Measurements from ENCODE around the gene ZMAT5. TPM values are rescaled to one million over a fixed set of nuclear protein-coding genes. Genes with fewer than 3 reads are reported as not detected.
"Not testable (repeated sequence)": the region's sequence is repeated elsewhere in the genome, so short reads cannot be mapped to it uniquely, and the experiment has no call there.

The ZMAT5 gene
- total RNA-seq, 1 experiment from 2014 or later, result 31.4 TPM

- DNase-seq (ENCODE audit: low read depth), result no peak
These were observed 4.5 kb downstream of the ZMAT5 start for GRCh38 chr22:29762263-29762662.

GRCh38 chr22:29758959-29759358, 7.8 kb downstream of the ZMAT5 start:
- DNase-seq (ENCODE audit: low read depth), result no peak
- in situ Hi-C loops (cut with HindIII; ENCODE audit: low pct_unique_long_range_greater_than_20kb, low sequenced_read_pairs), result no loop called here

More at GRCh38 chr22:29762263-29762662, 4.5 kb downstream of the ZMAT5 start:
- in situ Hi-C loops (cut with HindIII; ENCODE audit: low pct_unique_long_range_greater_than_20kb, low sequenced_read_pairs), result no loop called here

- DNase-seq (ENCODE audit: low read depth), result no peak
- in situ Hi-C loops (cut with HindIII; ENCODE audit: low pct_unique_long_range_greater_than_20kb, low sequenced_read_pairs), result no loop called here
These were observed 8.7 kb downstream of the ZMAT5 start for GRCh38 chr22:29758068-29758622.

- no peak for DNase-seq (ENCODE audit: low read depth)
- in situ Hi-C loops (cut with HindIII; ENCODE audit: low pct_unique_long_range_greater_than_20kb, low sequenced_read_pairs), result no loop called here
These were observed 9.7 kb downstream of the ZMAT5 start for GRCh38 chr22:29757096-29757495.

- DNase-seq (ENCODE audit: low read depth), result no peak
- in situ Hi-C loops (cut with HindIII; ENCODE audit: low pct_unique_long_range_greater_than_20kb, low sequenced_read_pairs), result no loop called here
These were observed 10.5 kb downstream of the ZMAT5 start for GRCh38 chr22:29756341-29756740.

GRCh38 chr22:29755889-29756288, 10.9 kb downstream of the ZMAT5 start:
- DNase-seq (ENCODE audit: low read depth), result no peak
- in situ Hi-C loops (cut with HindIII; ENCODE audit: low pct_unique_long_range_greater_than_20kb, low sequenced_read_pairs), result no loop called here

- DNase-seq (ENCODE audit: low read depth); in situ Hi-C loops (cut with HindIII; ENCODE audit: low pct_unique_long_range_greater_than_20kb, low sequenced_read_pairs): not testable (repeated sequence)
These were observed 12.0 kb downstream of the ZMAT5 start for GRCh38 chr22:29754658-29755395.

GRCh38 chr22:29753808-29754657, 12.8 kb downstream of the ZMAT5 start:
- DNase-seq (ENCODE audit: low read depth), result no peak
- in situ Hi-C loops (cut with HindIII; ENCODE audit: low pct_unique_long_range_greater_than_20kb, low sequenced_read_pairs), result no loop called here

- in situ Hi-C loops (cut with HindIII; ENCODE audit: low pct_unique_long_range_greater_than_20kb, low sequenced_read_pairs), result no loop called here
These were observed 15.1 kb downstream of the ZMAT5 start for GRCh38 chr22:29751669-29752068.

GRCh38 chr22:29750559-29751538, 16.0 kb downstream of the ZMAT5 start:
- DNase-seq (ENCODE audit: low read depth), result no peak
- in situ Hi-C loops (cut with HindIII; ENCODE audit: low pct_unique_long_range_greater_than_20kb, low sequenced_read_pairs), result no loop called here

More at GRCh38 chr22:29751669-29752068, 15.1 kb downstream of the ZMAT5 start:
- no peak for DNase-seq (ENCODE audit: low read depth)

- in situ Hi-C loops (cut with HindIII; ENCODE audit: low pct_unique_long_range_greater_than_20kb, low sequenced_read_pairs), result no loop called here
- no peak for DNase-seq (ENCODE audit: low read depth)
These were observed 16.8 kb downstream of the ZMAT5 start for GRCh38 chr22:29750029-29750428.

GRCh38 chr22:29748248-29748893, 18.4 kb downstream of the ZMAT5 start:
- in situ Hi-C loops (cut with HindIII; ENCODE audit: low pct_unique_long_range_greater_than_20kb, low sequenced_read_pairs), result no loop called here
- no peak for DNase-seq (ENCODE audit: low read depth)

GRCh38 chr22:29747832-29748231, 19.0 kb downstream of the ZMAT5 start:
- in situ Hi-C loops (cut with HindIII; ENCODE audit: low pct_unique_long_range_greater_than_20kb, low sequenced_read_pairs), result no loop called here
- no peak for DNase-seq (ENCODE audit: low read depth)

GRCh38 chr22:29744902-29745301, 21.9 kb downstream of the ZMAT5 start:
- in situ Hi-C loops (cut with HindIII; ENCODE audit: low pct_unique_long_range_greater_than_20kb, low sequenced_read_pairs), result no loop called here
- no peak for DNase-seq (ENCODE audit: low read depth)

- in situ Hi-C loops (cut with HindIII; ENCODE audit: low pct_unique_long_range_greater_than_20kb, low sequenced_read_pairs), result no loop called here
- DNase-seq (ENCODE audit: low read depth), result no peak
These were observed 24.5 kb downstream of the ZMAT5 start for GRCh38 chr22:29742326-29742725.

GRCh38 chr22:29741926-29742325, 24.9 kb downstream of the ZMAT5 start:
- in situ Hi-C loops (cut with HindIII; ENCODE audit: low pct_unique_long_range_greater_than_20kb, low sequenced_read_pairs), result no loop called here

GRCh38 chr22:29740216-29740615, 26.6 kb downstream of the ZMAT5 start:
- in situ Hi-C loops (cut with HindIII; ENCODE audit: low pct_unique_long_range_greater_than_20kb, low sequenced_read_pairs), result no loop called here

More at GRCh38 chr22:29741926-29742325, 24.9 kb downstream of the ZMAT5 start:
- no peak for DNase-seq (ENCODE audit: low read depth)

More at GRCh38 chr22:29740216-29740615, 26.6 kb downstream of the ZMAT5 start:
- DNase-seq (ENCODE audit: low read depth), result no peak

All from Caki2 (cell line).